Activated effector memory CD4-positive, alpha-beta T cell treated with Interleukin-2 at 50 U/mL for 16 hours (primary cell): ENCODE measurements around the gene PKNOX2.

Experiments used
- DNase-seq: peaks from one replicate; pipeline ENCODE4 v3.0.0-alpha.2; 2020

The PKNOX2 gene

DNA sequence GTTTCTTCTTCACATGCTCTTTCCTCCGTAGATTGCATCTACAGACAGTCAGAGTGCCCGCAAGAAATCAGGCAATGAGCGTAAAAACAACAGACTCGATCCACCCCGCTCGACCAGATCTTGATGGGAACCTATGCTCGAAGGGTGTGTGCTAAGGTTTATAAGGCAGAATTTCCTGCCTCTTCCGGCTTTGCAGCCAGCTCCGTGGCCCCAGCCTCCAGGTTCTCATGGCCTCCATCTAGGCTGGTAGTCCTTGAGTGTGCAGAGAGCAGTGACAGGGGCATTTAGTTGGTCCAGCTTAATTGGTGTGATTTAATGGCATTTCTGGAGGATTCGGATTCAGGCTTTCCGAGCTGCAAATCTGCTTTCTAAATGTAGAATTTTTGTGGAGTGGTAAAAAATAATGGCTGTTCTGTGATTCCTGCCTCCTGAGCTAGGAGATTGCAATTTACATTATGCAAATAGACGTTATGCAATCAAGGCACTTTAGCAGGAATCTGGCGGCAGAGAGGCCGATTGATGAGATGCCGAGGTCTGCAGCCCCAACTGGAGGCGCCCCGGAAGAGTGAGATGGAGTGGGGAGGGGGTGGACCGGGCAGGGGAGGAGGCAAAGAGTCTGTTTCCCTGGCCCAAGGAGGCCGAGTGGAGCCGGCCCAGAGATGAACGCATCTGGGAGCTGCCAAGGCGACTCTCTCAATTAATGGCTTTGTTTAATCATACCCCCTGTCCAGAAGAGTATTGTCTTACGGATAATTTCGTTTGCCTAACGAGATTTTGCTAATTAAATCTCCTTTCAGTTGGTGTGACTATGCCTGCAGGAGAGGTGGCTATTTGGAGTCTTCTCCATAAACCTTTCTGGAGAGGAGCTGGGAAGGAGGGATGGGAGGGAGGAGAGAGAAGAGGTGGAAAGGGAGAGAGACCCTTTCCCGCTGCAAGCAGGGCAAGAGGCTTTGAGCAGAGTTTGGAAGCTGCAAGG lies 75.3 kb downstream of the PKNOX2 start:
- DNase-seq = no peak

GRCh38 chr11:125241104-125241503 lies 76.6 kb downstream of the PKNOX2 start:
- no peak for DNase-seq

GRCh38 chr11:125242141-125242775 lies 77.7 kb downstream of the PKNOX2 start:
- no peak for DNase-seq

DNA sequence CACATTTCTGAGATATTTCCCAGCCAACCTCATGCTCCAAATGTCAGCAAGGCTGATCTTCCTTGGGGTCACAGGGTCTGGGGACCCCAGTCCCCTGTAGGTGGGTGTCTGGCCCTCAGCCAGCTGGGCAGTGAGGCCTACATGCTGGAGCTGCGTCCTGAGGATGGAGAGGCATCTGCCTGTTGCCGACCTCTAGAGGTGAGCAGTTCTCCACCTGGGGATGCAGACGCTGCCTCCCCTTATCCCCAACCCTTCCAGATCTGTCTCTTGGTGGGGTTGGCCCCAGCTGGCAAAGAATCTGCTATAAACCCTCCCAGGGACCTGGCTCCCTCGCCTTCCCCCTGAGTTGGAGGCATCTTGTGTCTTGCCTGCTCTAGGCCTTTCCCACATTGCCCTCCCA lies 79.6 kb downstream of the PKNOX2 start:
- no peak for DNase-seq

GRCh38 chr11:125245299-125245698 lies 80.7 kb downstream of the PKNOX2 start:
- no peak for DNase-seq

- DNase-seq = no peak
Measured at GRCh38 chr11:125247431-125247830, 82.9 kb downstream of the PKNOX2 start.

DNA sequence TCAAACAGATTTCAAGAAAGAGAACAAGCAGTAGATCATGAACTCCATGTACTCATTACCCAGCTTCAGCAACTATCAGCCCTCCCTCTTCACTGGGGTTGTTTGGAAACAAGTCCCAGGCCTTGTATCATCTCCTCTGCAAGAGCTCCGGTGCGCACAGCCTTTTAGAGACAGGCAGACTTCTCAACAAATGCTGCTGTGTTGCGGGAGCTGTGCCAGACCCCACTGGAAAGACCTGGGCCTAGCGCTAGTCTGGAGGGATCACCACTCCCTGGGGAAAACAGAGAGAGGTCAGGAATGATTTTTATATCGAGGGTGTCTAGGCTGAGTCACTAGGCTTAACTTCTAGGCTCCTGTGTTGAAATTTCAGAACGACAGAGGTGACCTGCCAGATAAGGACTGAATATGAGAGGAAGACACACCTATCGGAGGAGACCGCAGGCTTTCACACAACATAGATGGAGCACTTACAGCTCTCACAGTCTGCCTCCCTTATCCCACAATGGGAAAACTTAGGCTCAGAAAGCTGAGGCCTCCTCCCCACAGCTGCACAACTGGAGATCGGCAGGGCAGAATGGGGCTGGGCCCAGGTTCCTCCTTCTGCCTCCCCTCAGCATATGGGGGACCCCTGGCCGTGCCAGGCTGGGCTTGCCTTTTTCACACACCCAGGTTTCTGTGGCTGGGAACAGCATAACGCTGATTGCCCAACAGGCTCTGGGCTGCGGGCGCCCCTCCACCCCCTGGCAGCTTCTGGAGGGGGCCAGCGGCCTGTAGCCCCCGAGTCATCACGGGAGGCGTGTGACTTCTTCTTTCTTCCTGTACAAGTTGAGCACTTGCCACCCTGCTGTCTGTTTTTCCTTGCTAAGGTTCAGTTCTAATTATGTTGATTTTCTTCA lies 86.0 kb downstream of the PKNOX2 start:
- DNase-seq = no peak

- no peak for DNase-seq
Measured at GRCh38 chr11:125251214-125251545, 86.6 kb downstream of the PKNOX2 start.

DNA sequence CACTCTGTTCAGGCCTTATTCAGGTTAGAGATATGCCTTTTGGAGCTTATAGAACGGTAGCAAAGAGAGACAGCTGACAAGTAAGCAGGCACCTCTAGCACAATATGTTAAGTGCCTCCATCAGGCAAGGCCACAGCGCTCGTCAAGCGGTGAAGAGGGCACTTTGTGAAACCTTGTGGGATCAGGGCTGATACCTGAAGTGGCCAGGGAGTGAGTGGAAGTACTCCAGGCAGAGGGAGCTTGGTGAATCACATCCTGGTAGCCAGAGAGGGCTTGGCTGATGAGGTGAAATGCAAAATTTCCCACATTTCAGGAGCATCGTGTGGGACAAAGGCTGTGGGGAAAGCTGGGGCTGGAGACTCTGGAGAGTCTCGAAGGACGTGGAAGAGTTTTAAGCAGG lies 87.4 kb downstream of the PKNOX2 start:
- DNase-seq = no peak

DNA sequence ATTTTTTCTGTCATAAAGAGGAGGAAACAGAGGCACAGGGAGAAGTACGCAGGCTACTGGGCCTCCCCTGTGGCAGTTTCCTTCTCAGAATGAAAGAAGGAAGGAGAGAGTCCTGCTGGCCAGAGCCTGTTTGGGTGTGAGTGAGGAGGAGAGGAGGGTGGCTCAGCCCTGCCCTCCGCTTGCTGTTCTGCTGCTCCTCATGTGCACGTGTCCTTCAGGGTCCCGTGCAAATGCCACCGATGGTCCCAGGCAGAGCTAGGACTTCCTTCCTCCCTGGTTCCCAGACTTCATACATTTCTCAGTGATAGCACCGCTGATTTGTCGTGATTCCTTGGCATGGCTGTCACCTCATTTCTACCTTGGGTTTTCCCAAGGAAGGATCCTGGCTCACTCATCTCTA lies 88.7 kb downstream of the PKNOX2 start:
- DNase-seq = no peak

DNA sequence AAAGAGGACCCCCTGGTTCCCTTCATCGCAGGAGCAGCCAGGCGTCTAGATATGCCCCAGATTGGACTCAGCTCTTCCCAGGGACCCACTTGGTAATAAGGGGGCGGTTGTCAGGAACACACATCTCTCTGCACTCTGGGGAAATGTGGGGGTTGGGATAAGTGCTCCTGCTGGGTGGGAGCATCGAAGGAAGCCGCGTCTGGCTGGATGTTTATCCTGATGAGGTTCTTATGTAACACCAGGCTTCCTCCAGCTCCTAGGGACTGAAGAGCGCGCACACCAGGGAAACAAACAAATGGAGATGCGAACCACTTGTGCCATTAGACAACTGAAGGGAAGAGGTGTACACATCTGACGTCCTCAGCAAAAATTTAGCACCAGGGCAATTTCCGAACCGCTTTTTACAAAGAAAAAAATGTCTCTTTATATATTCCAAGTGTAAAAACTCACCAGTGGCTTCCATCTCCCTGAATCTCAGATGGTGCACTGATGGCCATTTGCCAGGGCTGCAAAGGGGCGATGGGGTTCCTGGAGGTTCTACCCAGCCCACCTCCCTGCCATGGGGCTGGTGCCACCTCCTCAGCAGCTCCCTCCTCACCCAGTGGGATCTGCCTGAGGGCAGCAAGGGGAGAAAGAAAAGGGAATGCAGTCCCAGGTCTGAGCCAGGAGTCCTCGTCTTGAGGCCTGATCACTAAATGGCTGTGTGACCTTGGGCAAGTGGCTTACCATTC lies 89.4 kb downstream of the PKNOX2 start:
- DNase-seq = no peak

DNA sequence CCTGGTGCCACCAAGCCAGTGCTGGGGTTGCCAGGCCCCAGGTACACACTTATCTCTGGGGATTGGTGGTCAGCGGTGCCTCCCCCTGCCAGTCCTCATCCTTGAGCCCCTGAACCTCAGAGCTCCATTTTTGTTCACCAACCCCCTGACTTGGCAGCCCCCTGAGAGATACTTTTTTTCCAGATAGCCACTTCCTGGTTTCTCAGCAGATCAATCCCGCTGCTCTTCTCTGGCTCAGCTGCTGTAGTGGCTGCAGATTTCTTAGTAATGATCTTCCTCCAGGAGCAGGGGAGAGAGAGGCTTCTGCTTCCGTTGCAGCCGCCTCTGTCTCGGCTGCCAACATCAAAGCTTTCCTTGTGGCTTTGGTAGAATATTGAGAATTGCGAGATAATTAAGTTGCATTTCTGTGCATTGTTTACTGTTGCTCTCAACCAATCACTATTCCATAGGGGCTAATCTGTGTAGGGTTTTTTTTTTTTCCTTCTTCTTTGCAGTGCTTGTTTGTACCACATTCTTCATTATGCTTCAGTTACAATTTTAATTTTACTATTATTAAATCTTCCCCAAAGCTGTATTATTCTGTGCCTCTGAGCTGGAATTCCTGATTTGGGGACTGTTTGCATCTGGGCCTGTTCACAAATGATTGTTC lies 92.1 kb downstream of the PKNOX2 start:
- no peak for DNase-seq

DNA sequence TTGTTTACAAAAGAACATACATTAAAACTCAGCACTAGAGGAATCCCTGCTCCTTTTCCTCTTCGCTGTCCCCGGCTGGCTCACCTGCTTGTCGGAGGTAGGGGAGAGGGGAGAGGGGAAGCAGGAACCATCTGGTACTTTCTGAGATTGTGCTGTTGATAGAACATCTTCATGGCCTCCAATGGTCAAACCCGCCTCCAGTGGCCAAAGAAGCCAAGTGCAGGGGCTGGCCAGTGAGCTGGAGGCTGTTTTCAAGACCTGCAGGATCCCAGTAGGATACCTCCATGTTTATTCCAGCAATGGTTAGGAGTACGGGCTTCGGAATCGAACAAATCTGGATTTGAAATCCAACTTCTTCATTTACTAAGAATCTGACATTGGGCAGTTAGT lies 92.6 kb downstream of the PKNOX2 start:
- DNase-seq = no peak

- DNase-seq = no peak
Measured at GRCh38 chr11:125257751-125258150, 93.2 kb downstream of the PKNOX2 start.

DNA sequence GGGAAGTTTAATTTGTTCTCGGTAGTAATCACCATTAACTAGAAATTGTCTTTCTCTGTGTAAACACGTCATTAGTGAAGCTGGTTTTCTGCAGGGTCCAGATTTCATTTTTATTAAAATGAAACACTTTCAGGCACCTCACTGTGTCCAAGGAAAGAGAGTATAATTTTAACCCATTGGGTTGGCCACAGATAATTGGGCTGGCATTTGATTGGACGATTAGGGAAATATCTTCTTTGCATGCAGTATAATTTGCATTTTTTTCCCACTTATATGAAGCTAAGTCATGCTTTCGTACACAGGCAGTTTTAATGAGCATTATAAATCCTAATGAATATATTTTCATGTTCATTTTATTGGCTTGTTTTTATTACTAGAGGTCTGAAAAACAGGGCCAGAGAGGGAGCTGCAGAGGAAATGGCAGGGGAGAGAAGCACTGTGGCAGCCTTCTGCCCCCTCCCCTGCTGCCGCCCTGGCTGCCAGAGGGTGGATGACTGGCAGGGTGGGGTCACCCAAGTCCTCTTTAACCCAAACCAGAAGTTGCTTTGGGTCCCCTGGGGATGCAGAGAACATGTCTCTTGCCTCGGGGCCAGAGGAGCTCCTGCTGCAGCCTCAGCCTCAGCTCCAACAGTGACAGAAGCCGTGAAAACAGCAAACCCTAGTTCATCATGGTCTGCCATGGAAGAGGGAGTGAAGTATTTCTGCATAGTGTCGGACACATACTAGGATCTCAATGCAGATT lies 93.9 kb downstream of the PKNOX2 start:
- DNase-seq = no peak

DNA sequence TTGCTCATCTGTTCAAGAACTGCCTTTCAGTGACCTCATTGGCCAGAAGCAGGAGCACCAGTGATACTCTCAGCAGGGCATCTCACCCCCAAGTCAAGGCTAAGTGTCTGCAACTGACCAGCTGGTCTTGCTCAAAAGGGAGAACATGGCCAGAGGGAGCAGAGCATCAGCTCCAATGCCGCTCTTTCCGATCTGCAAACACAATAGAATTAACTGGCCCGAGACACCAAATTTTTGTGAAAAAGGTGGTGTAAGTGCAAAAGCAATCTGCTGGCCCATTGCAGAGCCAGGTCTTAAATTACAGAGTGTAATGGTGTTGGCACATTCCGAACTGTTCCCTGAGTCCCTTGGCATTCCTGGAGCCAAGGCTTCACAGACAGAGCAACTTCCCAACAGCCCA lies 97.0 kb downstream of the PKNOX2 start:
- no peak for DNase-seq

GRCh38 chr11:125262194-125262829 lies 97.8 kb downstream of the PKNOX2 start:
- no peak for DNase-seq

DNA sequence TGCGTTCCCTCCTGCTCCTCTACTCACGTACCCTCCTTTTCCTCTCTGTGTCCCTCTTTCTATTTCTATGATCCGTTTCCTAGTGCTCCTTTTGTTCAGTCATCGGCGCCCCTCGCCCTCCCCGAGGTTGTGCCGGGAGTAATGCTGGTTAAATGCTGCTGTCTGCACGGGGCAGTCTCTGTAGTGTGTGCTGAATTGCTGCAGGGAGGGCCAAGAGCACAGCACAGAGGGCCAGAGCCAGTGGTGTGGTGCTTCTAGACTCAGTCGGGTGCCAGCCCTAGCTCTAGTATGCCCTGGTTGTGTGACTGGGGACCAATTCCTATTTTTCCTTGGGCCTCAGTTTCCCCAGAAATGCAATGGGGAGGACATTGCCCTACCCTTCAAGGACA lies 98.3 kb downstream of the PKNOX2 start:
- no peak for DNase-seq

DNA sequence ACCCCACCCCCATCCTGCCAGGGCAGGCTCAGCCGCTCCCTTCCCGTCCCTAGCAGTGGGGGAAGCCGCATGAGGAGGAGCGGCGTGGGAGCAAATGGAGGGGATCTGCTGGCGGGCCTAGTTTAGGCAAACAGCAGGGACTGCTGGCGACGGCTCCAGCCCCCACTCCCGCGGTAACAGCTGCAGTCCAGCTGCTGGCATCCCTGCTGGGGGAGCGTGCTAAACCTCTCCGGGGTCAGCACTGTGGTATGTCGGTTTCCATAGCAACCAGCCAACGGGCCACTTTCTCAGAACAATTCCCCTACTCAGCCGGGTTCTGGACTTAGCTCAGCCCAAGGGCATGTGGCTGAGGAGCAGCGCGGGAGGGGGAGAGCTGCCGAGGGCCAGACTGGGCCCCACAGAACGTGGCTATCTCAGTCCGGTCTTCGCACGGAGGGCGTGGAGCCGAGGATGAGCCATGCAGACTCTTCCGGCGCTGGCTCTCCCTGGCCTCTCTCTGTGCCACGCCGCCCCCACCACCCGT lies 98.8 kb downstream of the PKNOX2 start:
- no peak for DNase-seq
